Measurements from ENCODE around the gene HMMR. TPM values are rescaled to one million over a fixed set of nuclear protein-coding genes. Genes with fewer than 3 reads are reported as not detected.
A peak's percentile ranks its signal among the peaks of the same experiment; 100 is the strongest.

HMMR gene
- total and polyA plus RNA-seq, 2 donors from 2014 or later = 0.58 to 0.91 TPM

DNA sequence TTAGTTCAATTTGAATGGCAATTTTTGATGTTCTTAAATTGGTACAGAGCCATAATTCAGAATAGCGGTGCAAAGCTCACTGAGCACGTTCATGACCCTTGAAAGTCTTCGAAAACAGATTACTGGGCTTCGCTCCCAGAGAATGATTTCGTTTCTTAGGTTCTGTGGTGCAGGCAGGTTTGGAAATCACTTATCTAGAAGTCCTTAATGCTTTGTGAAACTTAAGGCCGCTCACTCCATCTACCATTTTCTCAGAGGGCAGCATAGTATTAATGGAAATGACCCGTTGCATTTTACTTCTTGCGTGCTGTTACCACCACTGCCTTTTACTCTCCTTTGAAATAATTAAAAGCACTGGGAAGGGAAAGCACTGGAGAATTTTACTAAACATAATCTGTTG, 42.1 kb downstream of the HMMR start:
- FAIRE-seq = no peak
- Histone ChIP-seq H3K9ac (ENCODE audit: low read length in 3 of 3) (peak overlapping the region in 2 of 3 donors; percentile 66 to 87), H3K9me3 (ENCODE audit: control insufficient read depth in 2 of 3, insufficient read depth in 1 of 3, low read length in 3 of 3) (no peaks in the 10 kb centered on the region), H3K4me1 (ENCODE audit: control insufficient read depth in 2 of 3, insufficient read depth in 2 of 3, low read depth in 1 of 3, low read length in 3 of 3) (peaks cover 0 to 7% (median 0%) of the 10 kb centered on the region in 3 donors), H3K27me3 (ENCODE audit: control insufficient read depth, insufficient read depth, low read length) (no peaks in the 10 kb centered on the region), H3K27ac (ENCODE audit: low read depth in 2 of 2, low read length in 2 of 2) (peak overlapping the region; percentile 94 to 98), H3K4me3 (ENCODE audit: low read length in 3 of 3) (peak overlapping the region; percentile 82 to 97 (median 84)), H3K36me3 (ENCODE audit: control insufficient read depth in 2 of 3, insufficient read depth in 3 of 3, low read length in 3 of 3) (peaks cover 0 to 5% (median 0%) of the 10 kb centered on the region in 3 donors)
- peak in 1 of 5 donors; percentile 13 for DNase-seq
- TF ChIP-seq, protein P1, sequence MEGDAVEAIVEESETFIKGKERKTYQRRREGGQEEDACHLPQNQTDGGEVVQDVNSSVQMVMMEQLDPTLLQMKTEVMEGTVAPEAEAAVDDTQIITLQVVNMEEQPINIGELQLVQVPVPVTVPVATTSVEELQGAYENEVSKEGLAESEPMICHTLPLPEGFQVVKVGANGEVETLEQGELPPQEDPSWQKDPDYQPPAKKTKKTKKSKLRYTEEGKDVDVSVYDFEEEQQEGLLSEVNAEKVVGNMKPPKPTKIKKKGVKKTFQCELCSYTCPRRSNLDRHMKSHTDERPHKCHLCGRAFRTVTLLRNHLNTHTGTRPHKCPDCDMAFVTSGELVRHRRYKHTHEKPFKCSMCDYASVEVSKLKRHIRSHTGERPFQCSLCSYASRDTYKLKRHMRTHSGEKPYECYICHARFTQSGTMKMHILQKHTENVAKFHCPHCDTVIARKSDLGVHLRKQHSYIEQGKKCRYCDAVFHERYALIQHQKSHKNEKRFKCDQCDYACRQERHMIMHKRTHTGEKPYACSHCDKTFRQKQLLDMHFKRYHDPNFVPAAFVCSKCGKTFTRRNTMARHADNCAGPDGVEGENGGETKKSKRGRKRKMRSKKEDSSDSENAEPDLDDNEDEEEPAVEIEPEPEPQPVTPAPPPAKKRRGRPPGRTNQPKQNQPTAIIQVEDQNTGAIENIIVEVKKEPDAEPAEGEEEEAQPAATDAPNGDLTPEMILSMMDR (IDR thresholded peaks at IDR 0.05; ENCODE audit: borderline replicate concordance, extremely low read depth, insufficient read depth) = no peak
- intact Hi-C loops (cut with DNase I) = no loop called here

DNA sequence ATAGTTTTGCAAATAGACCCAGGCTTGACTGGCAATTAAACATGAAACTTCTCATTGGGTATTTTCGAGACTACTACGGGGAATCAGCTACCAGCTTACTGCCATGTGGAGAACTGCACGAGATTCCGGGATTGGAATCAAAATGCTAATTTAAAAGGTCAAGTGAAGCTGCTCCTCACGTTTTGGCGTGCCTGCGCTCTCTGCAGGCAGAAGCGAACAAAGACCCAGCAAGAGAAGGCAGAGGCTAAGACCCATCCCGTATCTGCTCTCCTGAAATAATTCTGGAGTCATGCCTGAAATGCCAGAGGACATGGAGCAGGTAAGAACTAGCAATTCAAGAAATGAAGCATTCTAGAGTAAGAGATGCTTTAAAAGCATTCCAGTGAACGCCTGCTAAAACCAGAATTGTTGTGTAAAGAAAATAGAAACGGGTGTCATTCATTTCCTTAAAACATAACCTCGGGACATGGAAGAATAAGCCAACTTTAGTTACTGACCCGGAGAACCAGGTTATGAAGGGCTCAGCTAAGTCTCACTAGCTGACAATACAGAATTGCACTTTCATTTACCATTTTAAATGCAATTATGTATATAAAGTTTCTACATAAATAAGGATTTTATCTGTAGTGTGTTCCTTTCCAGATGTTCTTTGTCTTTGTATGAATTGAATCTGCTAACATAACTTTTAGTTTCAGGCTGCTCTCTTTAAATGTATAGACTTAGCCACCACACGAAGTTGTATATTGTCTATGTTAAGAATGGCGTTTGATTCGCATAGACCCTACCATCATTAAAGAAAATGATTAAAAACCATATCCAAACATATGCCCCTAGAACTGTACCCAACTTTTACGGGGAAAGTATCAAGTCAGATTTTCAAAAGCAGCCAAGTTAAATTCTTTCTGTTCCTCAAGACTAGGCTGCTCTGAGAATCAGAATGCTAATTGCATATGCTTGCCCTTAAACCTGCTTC, 43.0 kb downstream of the HMMR start:
- peaks cover 0 to 5% (median 0%) of the 10 kb centered on the region in 3 donors for H3K36me3 ChIP-seq (ENCODE audit: control insufficient read depth in 2 of 3, insufficient read depth in 3 of 3, low read length in 3 of 3)
- intact Hi-C loops (cut with DNase I) = no loop called here
- TF ChIP-seq, protein P1 (IDR thresholded peaks at IDR 0.05; ENCODE audit: borderline replicate concordance, extremely low read depth, insufficient read depth) = peak; percentile 32
- H3K4me1 ChIP-seq (ENCODE audit: control insufficient read depth in 2 of 3, insufficient read depth in 2 of 3, low read depth in 1 of 3, low read length in 3 of 3) = peaks cover 0 to 11% (median 3%) of the 10 kb centered on the region in 3 donors
- no peaks in the 10 kb centered on the region for H3K9me3 ChIP-seq (ENCODE audit: control insufficient read depth in 2 of 3, insufficient read depth in 1 of 3, low read length in 3 of 3)
- FAIRE-seq (no peak), DNase-seq (peak; percentile 79 to 92 (median 83))
- H3K9ac ChIP-seq (ENCODE audit: low read length in 3 of 3) = peak overlapping the region; percentile 66 to 87 (median 72)
- H3K27me3 ChIP-seq (ENCODE audit: control insufficient read depth, insufficient read depth, low read length) = no peaks in the 10 kb centered on the region
- peak overlapping the region; percentile 82 to 97 (median 84) for H3K4me3 ChIP-seq (ENCODE audit: low read length in 3 of 3)
- peak overlapping the region; percentile 94 to 98 for H3K27ac ChIP-seq (ENCODE audit: low read depth in 2 of 2, low read length in 2 of 2)

DNA sequence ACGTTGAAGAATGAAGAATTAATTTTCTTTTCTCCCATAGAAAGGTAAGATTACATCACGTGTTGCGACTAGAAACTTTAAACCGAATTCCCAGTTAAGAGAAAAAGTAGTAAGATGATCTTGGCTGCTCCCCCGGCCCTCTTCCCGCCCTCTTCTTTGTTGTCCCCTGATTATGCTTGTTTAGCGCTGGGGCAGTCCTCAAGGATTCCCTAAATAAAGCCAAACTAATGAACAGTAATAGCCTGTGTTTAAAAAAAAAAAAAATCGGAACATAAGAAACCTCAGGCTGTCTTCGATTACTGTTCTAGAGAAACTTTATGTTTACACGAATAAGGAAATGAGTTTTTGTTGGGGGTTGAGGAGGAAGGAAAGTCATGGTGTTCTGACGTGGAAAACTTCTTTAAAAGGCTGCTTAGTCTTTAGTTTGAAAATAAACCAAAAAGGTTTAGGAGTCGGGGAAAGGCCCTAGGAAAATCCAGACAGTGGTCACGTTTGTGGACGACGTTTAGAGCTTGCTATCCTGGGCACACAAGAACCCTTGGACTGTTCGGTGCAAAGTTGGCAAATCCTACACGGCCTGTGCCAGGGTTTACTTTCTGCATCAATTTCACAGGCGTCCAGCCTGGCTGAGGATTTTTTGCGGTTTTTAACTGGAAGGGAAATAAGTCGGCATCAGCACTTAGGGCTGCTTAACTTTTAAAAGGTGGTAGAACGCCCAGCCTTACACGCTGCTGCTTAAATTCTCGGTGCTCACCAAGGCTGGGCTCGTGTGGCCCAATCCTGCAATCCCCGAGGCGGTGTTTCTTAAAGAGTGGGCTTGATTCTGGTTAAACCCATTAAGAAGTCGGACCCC, 43.9 kb downstream of the HMMR start:
- peak overlapping the region; percentile 94 to 98 for H3K27ac ChIP-seq (ENCODE audit: low read depth in 2 of 2, low read length in 2 of 2)
- H3K27me3 ChIP-seq (ENCODE audit: control insufficient read depth, insufficient read depth, low read length) = no peaks in the 10 kb centered on the region
- peaks cover 2 to 15% (median 5%) of the 10 kb centered on the region in 3 donors for H3K4me1 ChIP-seq (ENCODE audit: control insufficient read depth in 2 of 3, insufficient read depth in 2 of 3, low read depth in 1 of 3, low read length in 3 of 3)
- intact Hi-C loops (cut with DNase I) = no loop called here
- DNase-seq (peak in 4 of 5 donors; percentile 60 to 91 (median 78)), FAIRE-seq (no peak)
- H3K4me3 ChIP-seq (ENCODE audit: low read length in 3 of 3) = peak overlapping the region; percentile 82 to 97 (median 84)
- peak overlapping the region; percentile 66 to 87 (median 83) for H3K9ac ChIP-seq (ENCODE audit: low read length in 3 of 3)
- H3K9me3 ChIP-seq (ENCODE audit: control insufficient read depth in 2 of 3, insufficient read depth in 1 of 3, low read length in 3 of 3) = no peaks in the 10 kb centered on the region
- TF ChIP-seq, protein P1 (IDR thresholded peaks at IDR 0.05; ENCODE audit: borderline replicate concordance, extremely low read depth, insufficient read depth) = no peak
- H3K36me3 ChIP-seq (ENCODE audit: control insufficient read depth in 2 of 3, insufficient read depth in 3 of 3, low read length in 3 of 3) = peaks cover 0 to 5% (median 0%) of the 10 kb centered on the region in 3 donors

Data from kidney (tissue), 14 donors.